PFSK-1 (cell line): ENCODE results near the gene CCDC88C.

Experiments
- REST ChIP-seq, 2 experiments: IDR thresholded peaks; 2 replicates each; pipeline versions ENCODE4 v1.6.1 to v1.8.0; 2011 to 2012; ENCODE audit warnings: low read depth in 2 of 2, low read length in 2 of 2, control low read depth in 1 of 2, inconsistent platforms in 1 of 2, mild to moderate bottlenecking in 1 of 2, moderate library complexity in 1 of 2; ENCODE audit not compliant: insufficient read depth in 1 of 2
- SIN3A ChIP-seq: IDR thresholded peaks from 2 replicates; pipeline ENCODE4 v1.6.1; 2012; ENCODE audit warnings: mild to moderate bottlenecking, low read length, moderate library complexity, borderline replicate concordance; ENCODE audit not compliant: insufficient read depth

DNA sequence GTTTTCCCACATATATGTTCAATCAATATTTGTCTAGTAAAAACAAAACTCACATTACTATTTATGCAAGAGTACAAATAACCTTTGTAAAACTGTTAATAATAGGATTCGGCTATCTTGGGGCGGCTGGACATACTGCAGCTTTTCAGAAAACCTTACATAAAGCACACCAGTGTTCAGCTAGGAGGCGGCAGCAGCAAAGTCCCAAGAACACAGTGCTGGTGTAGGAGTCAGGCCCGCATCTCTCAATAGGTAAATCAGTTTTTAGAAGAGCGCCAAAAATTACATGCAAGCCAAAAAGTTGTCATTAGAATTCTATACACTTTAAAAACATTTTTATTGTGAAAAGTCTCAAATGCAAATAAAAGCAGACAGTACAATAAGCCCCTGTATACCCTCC is 37.5 kb downstream of the CCDC88C start:
- no peak for TF ChIP-seq REST (IDR thresholded peaks at IDR 0.05; ENCODE audit: insufficient read depth in 1 of 2, low read depth in 2 of 2, low read length in 2 of 2)
- no peak for TF ChIP-seq SIN3A
